ENCODE measurements around the gene MOG. TPM values are rescaled to one million over a fixed set of nuclear protein-coding genes. Genes with fewer than 3 reads are reported as not detected.
A peak's percentile ranks its signal among the peaks of the same experiment; 100 is the strongest.

Gene MOG
- total RNA-seq (not detected), polyA plus RNA-seq (not detected), total RNA-seq (0 reads per million in 6 experiments)

DNA sequence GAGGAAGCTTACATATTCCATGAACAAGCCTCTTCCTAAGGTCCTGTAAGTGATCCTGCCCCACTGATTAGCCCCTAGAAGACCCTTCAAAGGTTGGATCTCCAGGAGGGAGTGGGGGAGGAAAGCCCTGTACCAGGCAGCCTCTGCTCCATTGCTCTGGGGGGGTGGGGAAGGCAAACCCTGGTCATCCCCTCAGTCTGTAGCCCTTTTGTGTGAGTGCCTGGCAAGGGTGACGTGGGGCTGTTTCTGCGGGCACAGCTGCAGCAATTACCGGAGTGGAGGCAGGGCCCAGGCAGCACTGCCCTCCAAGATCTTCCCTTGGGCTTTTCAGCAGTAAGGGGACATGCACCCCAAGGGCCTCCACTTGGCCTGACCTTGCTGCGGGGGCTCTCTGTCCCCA is at the start of gene MOG:
Gene MOG, plus strand, starts transcription at position 295 of the 400 bp plus-strand sequence. CDS start 118 bp downstream, outside the sequence.
- H3K27ac Mint-ChIP-seq = no peak within 1 kb of the TSS

GRCh38 chr6:29608131-29608530 is 48.8 kb upstream of the MOG start:
- no peaks in the 10 kb centered on the region for H3K9me3 Mint-ChIP-seq
- peak overlapping the region in 1 of 10 donors; percentile 20 for H3K27ac Mint-ChIP-seq
- POLR2A ChIA-PET = interaction anchor here (0.9 kb wide), 1 partner anchor 42 kb away, joined by 3 read pairs; no protein-coding TSS in a partner anchor
- no peaks in the 10 kb centered on the region for H3K27me3 Mint-ChIP-seq
- peaks cover 10 to 68% (median 14%) of the 10 kb centered on the region in 3 donors for H3K36me3 Mint-ChIP-seq
- no peak overlapping the region for H3K4me3 Mint-ChIP-seq
- ATAC-seq = no peak
- no peak for DNase-seq
- H3K4me1 Mint-ChIP-seq = peaks cover 0 to 4% (median 0%) of the 10 kb centered on the region in 4 donors

More for the DNA sequence above, at the start of gene MOG:
- H3K4me3 Mint-ChIP-seq = no peak within 1 kb of the TSS
- H3K36me3 Mint-ChIP-seq = peaks cover 0 to 7% (median 0%) of the 10 kb centered on the region in 3 donors
- no peak for DNase-seq
- H3K4me1 Mint-ChIP-seq = peaks cover under 1 to 4% (median under 1%) of the 10 kb centered on the region in 4 donors
- peaks cover 13 to 47% (median 37%) of the 10 kb centered on the region in 5 donors for H3K27me3 Mint-ChIP-seq
- H3K9me3 Mint-ChIP-seq = no peaks in the 10 kb centered on the region
- POLR2A ChIA-PET = no interaction called here
- ATAC-seq = no peak

DNA sequence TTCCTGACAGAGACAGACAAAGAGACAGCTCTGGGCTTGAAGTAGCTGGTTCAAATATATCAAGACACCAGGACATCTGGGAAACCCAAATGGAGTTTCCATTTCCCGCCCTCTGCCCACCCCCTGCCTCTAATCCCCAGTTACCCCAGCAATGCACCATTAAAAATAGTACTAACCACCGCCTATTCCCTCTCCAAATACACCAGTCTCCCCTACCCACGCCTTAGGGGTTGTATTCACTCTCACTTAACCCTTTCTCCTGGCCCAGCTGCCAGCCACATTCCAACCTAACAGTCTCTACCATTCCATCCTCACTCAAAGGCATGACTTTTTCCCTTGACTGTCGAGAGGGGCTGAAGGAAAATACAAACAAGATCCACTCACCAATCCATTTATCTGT is 46.4 kb upstream of the MOG start:
- no peak for ATAC-seq

GRCh38 chr6:29611426-29611825 is 45.5 kb upstream of the MOG start:
- Mint-ChIP-seq H3K9me3 (no peaks in the 10 kb centered on the region), H3K27me3 (no peaks in the 10 kb centered on the region), H3K27ac (no peak overlapping the region), H3K4me1 (peaks cover 0 to 4% (median 0%) of the 10 kb centered on the region in 4 donors), H3K4me3 (no peak overlapping the region), H3K36me3 (peaks cover 10 to 54% (median 25%) of the 10 kb centered on the region in 3 donors)
- ATAC-seq (no peak), DNase-seq (no peak)
- POLR2A ChIA-PET = no interaction called here

More for the DNA sequence above, 46.4 kb upstream of the MOG start:
- Mint-ChIP-seq H3K36me3 (peaks cover 10 to 61% (median 25%) of the 10 kb centered on the region in 3 donors), H3K4me1 (peaks cover 0 to 4% (median 0%) of the 10 kb centered on the region in 4 donors), H3K27me3 (no peaks in the 10 kb centered on the region), H3K27ac (no peak overlapping the region), H3K4me3 (no peak overlapping the region), H3K9me3 (no peaks in the 10 kb centered on the region)
- POLR2A ChIA-PET = no interaction called here
- DNase-seq = no peak

GRCh38 chr6:29617782-29618554 is 38.9 kb upstream of the MOG start:
- H3K4me1 Mint-ChIP-seq = peaks cover 0 to 4% (median 0%) of the 10 kb centered on the region in 4 donors
- ATAC-seq (no peak), DNase-seq (no peak)
- H3K27ac Mint-ChIP-seq = no peak overlapping the region
- no peak overlapping the region for H3K4me3 Mint-ChIP-seq
- no peaks in the 10 kb centered on the region for H3K9me3 Mint-ChIP-seq
- POLR2A ChIA-PET = interaction anchor here (0.5 to 0.7 kb wide), 2 partner anchors 17 to 423 kb away, joined by 3 to 4 read pairs; no protein-coding TSS in a partner anchor
- no peaks in the 10 kb centered on the region for H3K27me3 Mint-ChIP-seq
- peaks cover 0 to 32% (median 16%) of the 10 kb centered on the region in 3 donors for H3K36me3 Mint-ChIP-seq

DNA sequence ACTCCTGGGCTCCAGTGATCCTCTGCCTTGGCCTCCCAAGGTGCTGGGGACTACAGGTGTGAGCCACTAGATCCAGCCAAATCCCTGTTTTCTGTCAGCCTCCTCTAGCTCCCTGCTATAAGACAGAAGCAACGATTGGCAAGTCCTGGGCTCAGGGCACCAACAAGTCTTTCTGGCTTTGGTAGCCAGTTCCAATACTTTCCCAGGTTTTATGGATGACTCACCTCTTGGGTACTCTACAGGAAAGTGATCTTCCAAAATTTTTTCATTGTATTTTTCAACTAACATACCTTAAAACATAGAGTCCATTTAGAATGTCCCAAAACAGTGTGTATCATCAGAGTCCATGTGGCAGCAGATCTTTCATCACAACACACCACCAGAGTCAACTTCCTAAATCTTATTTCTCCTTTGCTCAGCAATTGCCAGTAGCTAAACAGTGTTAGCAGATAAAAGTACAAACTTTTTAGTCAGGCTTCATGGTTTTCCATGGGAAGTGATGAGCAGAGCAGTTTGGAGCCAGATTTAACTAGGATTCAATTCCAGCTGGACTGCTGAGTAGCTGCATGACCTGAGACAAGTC is 37.2 kb upstream of the MOG start:
- POLR2A ChIA-PET = no interaction called here
- no peaks in the 10 kb centered on the region for H3K27me3 Mint-ChIP-seq
- H3K9me3 Mint-ChIP-seq = no peaks in the 10 kb centered on the region
- no peak overlapping the region for H3K4me3 Mint-ChIP-seq
- peaks cover 0 to 9% (median 2%) of the 10 kb centered on the region in 4 donors for H3K4me1 Mint-ChIP-seq
- H3K36me3 Mint-ChIP-seq = peaks cover 0 to 20% (median 3%) of the 10 kb centered on the region in 3 donors
- peak overlapping the region in 1 of 10 donors; percentile 16 for H3K27ac Mint-ChIP-seq
- ATAC-seq (no peak), DNase-seq (no peak)

DNA sequence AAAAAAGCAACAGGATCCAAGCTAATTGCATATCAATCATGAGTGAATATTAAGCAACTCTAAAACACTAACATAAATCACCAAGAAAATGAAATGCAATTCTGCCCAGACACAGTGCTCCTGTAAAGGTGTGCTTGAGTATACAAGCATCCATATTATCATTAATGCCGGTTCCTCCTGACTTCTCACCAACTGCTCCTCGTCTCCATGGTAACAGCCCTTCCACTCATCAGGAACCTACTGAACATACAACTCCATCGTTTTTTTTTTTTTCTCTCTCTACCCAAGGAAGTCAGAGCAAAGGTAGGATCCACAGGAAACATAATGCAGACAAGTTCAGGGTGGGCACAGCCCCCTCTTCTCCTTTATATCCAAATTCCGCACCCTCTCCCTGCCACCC is 36.3 kb upstream of the MOG start:
- Mint-ChIP-seq H3K9me3 (no peaks in the 10 kb centered on the region), H3K27me3 (no peaks in the 10 kb centered on the region), H3K27ac (peak overlapping the region in 3 of 10 donors; percentile 5 to 43 (median 40)), H3K36me3 (peaks cover 0 to 20% (median 3%) of the 10 kb centered on the region in 3 donors), H3K4me3 (no peak overlapping the region), H3K4me1 (peaks cover 0 to 15% (median 4%) of the 10 kb centered on the region in 4 donors)
- DNase-seq (no peak), ATAC-seq (no peak)
- POLR2A ChIA-PET = no interaction called here

DNA sequence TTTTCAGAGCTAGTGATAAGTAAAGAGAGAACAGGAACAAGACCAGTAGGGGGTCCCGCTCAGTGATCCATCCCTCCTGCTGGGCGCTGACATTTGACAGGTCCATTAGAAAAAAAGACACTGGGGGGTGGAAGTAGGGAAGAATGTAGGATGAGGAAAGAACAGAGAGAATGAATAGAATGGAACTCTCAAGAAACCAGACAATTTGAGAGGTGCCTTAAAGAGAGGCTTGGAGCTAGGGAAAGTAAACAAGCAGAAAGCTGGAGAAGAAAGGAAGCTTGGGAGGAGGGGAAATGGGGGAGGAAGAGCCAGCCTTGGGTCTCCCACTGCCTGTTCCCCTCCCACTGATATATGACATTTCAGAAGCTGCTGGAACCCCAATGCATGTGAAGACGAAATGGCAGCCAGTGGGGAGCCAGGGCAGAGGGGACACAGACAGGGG is 32.4 kb upstream of the MOG start:
- Mint-ChIP-seq H3K36me3 (peaks cover 0 to 14% (median 3%) of the 10 kb centered on the region in 3 donors), H3K4me3 (no peak overlapping the region), H3K4me1 (peaks cover 15 to 32% (median 25%) of the 10 kb centered on the region in 4 donors), H3K27ac (peak overlapping the region in 4 of 10 donors; percentile 10 to 48 (median 25)), H3K27me3 (no peaks in the 10 kb centered on the region), H3K9me3 (no peaks in the 10 kb centered on the region)
- no peak for ATAC-seq
- POLR2A ChIA-PET = no interaction called here
- no peak for DNase-seq

- peaks cover 0 to 3% (median 0%) of the 10 kb centered on the region in 5 donors for H3K27me3 Mint-ChIP-seq
- H3K4me1 Mint-ChIP-seq = peaks cover 22 to 33% (median 32%) of the 10 kb centered on the region in 4 donors
- no peak for ATAC-seq
- H3K27ac Mint-ChIP-seq = peak overlapping the region in 6 of 10 donors; percentile 7 to 69 (median 50)
- DNase-seq = no peak
- H3K9me3 Mint-ChIP-seq = no peaks in the 10 kb centered on the region
- H3K4me3 Mint-ChIP-seq = no peak overlapping the region
- peaks cover 0 to 8% (median 3%) of the 10 kb centered on the region in 3 donors for H3K36me3 Mint-ChIP-seq
- POLR2A ChIA-PET = interaction anchor here (1.8 kb wide), 1 partner anchor 25 kb away, joined by 5 read pairs; no protein-coding TSS in a partner anchor
Measured at GRCh38 chr6:29625337-29625930, 31.5 kb upstream of the MOG start.

- peaks cover 0 to 3% (median 0%) of the 10 kb centered on the region in 5 donors for H3K27me3 Mint-ChIP-seq
- H3K36me3 Mint-ChIP-seq = no peaks in the 10 kb centered on the region
- no peaks in the 10 kb centered on the region for H3K9me3 Mint-ChIP-seq
- H3K4me1 Mint-ChIP-seq = peaks cover 35 to 48% (median 46%) of the 10 kb centered on the region in 4 donors
- DNase-seq = no peak
- ATAC-seq = peak in 1 of 2 donors; percentile 10
- POLR2A ChIA-PET = interaction anchor here (0.6 to 2.9 kb wide), 3 partner anchors 22 to 818 kb away, joined by 5 to 12 read pairs (median 7); no protein-coding TSS in a partner anchor
- H3K4me3 Mint-ChIP-seq = peak overlapping the region; percentile 72 to 93 (median 80)
- H3K27ac Mint-ChIP-seq = peak overlapping the region; percentile 17 to 91 (median 63)
Measured at GRCh38 chr6:29626948-29627754, 29.7 kb upstream of the MOG start.

GRCh38 chr6:29627755-29628418 is 29.0 kb upstream of the MOG start:
- DNase-seq = peak in 9 of 10 donors; percentile 22 to 76 (median 43)
- Mint-ChIP-seq H3K4me3 (peak overlapping the region; percentile 84 to 95 (median 91)), H3K4me1 (peaks cover 37 to 49% (median 46%) of the 10 kb centered on the region in 4 donors), H3K27me3 (peaks cover 0 to 3% (median 0%) of the 10 kb centered on the region in 5 donors), H3K9me3 (no peaks in the 10 kb centered on the region), H3K36me3 (no peaks in the 10 kb centered on the region), H3K27ac (peak overlapping the region in 8 of 10 donors; percentile 38 to 87 (median 63))
- POLR2A ChIA-PET = interaction anchor here (2.9 kb wide), 1 partner anchor 22 kb away, joined by 12 read pairs; no protein-coding TSS in a partner anchor
- ATAC-seq = peak; percentile 11 to 12
